Measurements from ENCODE around the gene SNRNP200.
"Not testable (repeated sequence)": the region's sequence is repeated elsewhere in the genome, so short reads cannot be mapped to it uniquely, and the experiment has no call there.

The SNRNP200 gene

DNA sequence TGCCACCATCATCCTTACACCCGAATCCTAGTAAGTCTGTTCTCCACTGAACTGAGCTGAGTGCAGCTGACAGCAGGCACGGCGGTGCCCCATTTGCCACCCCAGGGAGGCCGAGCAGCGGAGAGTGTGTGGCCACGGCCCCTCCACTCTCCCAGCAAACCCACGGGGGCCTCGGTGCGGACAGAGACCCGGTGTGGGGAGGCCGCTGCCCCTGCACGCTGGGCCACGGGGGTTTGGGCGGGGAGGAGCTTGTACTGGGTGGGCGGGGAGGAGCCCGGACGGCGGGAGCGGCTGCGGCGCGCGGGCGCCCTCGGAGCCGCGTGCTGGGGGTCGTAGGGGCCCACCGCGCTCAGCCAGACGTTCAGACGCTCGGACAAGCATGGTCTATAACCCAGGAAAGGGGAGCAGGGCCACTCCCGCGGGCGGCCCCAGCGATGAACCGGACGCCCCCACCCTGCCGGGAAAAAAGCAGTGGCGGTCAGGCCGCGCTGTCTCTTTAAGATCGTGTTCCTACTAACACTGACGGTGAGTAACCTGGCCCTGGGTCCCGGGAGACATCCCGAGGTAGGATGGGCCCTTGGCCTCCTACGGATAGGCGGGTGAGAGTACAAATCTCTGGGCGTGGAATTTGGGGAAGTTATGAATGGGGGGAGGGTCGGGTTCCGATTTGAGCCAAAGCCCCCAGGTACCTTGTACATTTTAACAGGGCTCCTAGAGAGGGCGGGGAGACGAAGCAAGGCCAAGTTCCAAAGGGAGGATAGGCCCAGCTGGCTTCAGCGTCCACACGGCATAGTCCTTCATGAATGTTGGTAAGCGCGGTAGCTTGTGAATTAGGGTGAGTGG, 19.9 kb upstream of the SNRNP200 start, which contains the start of gene ITPRIPL1:
ITPRIPL1 (plus strand) TSS at position 277 of the 843 bp plus-strand sequence; CDS start at position 800, 523 bp downstream.
- DNase-seq (ENCODE audit: low read depth in 1 of 2, low spot score in 1 of 2), result peak in 1 of 2 donors; percentile 24

DNA sequence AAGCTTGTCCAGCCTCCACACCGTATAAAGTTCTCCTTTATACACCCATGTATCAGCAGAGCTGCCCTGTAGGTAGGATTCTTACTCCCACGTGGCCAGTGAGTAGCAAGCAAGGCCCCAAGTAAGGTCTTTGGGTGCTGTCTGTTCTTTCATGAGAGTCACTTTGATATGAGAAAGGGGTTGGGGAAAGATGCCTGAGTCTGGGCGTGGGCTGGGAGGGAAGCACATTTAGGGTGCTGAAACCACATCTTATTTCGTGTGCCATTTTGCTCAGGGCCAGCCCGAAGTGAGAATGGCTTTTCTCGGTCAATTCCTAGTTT, 19.3 kb upstream of the SNRNP200 start:
- no peak for DNase-seq (ENCODE audit: low read depth in 1 of 2, low spot score in 1 of 2)

DNA sequence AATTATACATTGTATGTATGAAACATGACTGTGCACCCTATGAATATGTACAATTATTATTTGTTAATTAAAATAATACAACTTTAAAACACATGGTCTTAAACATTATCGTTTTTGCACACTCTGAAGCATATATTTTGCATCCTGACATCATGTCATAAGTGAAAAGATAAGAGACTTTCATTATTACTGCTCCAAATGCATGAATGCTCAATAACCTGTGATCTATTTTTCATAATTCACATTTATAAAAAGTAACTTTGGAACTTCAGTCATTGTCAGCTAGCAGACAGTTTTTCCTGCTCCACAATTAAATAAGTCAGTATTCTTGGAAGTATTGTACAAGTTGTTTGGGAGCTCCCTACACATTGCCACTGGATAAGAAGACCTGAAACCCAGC, 18.5 kb upstream of the SNRNP200 start:
- no peak for DNase-seq (ENCODE audit: low read depth in 1 of 2, low spot score in 1 of 2)

DNA sequence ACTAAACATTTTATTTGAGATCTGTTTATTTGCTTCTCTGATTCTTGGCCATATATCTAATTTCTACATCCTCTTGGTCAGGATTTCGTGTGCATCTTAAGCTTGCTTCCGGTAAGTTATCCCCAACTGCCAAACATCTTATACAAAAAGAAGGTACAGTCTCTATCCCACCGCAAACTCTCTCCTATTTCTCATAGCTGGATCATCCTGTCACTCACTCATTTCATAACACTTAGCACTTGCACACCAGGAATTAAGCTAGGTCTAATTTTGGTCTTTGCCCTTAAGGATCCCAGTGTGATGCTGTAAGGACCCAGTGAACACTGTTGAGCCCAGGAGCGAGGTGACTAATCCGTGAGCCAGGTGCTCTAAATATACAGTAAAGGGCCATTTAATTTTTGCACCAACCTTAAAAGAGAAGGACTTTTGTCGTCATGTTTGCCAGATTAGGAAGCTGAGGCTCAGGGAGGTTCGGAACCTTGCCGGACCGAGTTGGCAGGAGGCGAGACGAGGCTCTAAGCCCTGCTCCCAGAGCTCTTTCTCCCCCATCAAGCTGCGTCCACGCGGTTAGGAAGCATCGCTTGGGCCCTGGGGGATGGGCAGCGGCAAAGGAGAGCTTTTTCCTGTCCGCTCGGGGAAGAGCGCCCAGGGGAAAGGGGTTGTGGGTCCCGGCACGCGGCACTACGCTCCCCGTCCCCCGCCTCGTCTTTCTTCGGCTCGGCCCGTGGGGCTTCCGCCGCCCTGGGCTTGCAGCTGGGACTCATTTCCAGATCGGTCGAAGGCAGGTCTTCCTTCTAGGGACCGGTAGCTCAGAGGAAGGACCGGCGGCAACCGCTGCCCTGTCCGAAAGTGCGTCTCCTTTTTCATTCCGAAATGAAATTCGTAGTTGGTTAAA, 15.6 kb upstream of the SNRNP200 start:
- DNase-seq (ENCODE audit: low read depth in 1 of 2, low spot score in 1 of 2), result peak in 1 of 2 donors; percentile 13

DNA sequence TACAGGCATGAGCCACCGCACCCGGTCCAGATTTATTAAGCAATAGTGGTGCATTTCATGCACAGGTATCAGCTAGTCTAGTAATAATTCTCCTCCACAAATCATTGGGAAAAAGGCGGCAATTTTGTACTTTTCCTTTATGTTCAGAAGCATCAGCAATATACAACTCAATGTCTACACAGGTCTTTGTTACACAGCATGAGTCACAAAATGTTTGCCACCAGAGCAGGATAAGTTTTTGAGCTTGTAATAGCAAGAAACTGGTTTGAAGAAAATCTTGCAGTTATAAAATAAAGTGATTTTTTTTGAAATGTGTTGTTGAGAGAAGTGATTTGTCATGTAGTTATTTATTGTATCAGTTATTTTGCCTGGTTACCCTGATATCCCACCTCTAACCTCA, 15.0 kb upstream of the SNRNP200 start:
- DNase-seq (ENCODE audit: low read depth in 1 of 2, low spot score in 1 of 2), result no peak

DNA sequence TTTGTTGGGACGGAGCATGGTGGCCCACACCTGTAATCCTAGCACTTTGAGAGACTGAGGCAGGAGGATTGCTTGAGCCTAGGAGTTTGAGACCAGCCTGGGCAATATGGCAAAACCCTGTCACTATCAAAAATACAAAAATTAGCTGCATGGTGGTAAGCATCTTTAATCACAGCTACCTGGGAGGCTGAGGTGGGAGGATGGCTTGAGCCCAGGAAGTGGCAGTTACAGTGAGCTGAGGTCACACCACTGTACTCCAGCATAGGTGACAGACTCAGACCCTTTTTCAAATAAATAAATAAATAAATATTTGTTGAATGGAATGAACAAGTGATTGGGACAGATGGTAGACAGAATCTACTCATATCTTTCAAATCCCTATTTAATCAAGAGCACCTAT, 14.1 kb upstream of the SNRNP200 start:
- no peak for DNase-seq (ENCODE audit: low read depth in 1 of 2, low spot score in 1 of 2)

DNA sequence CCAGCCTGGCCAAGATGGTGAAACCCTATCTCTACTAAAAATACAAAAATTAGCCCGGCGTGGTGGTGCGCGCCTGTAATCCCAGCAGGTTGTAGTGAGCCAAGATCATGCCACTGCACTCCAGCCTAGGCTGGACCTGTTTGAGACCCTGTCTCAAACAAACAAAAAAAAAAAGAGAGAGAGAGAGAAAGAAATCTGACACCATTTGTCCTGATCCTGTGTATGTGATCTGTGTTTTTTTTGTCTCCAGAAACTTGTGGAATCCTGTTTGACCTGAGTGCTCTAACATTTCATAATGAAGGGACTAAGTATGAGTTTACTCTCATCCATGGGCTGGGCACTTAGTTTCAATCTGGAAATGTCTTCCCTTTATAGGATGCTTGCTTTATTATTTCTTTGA, 13.4 kb upstream of the SNRNP200 start:
- DNase-seq (ENCODE audit: low read depth in 1 of 2, low spot score in 1 of 2), result no peak

DNA sequence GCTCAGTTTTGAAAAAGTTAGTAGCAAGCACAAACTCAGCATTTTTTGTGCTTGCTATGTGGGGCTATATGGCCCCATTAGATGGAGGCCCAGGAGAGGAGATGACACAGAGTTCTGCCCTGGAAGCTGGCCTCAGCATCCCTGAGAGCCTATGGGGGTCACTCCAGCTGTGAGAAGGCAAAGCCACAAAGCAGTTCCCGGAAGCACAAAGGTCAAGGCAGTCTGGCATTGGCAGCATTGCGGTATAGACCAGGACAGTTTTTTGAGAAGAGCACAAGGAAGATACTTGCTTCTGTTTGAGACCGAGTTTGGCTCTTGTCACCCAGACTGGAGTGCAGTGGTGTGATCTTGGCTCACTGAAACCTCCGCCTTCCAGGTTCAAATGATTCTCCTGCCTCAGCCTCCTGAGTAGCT, 12.2 kb upstream of the SNRNP200 start:
- DNase-seq (ENCODE audit: low read depth in 1 of 2, low spot score in 1 of 2), result no peak

DNA sequence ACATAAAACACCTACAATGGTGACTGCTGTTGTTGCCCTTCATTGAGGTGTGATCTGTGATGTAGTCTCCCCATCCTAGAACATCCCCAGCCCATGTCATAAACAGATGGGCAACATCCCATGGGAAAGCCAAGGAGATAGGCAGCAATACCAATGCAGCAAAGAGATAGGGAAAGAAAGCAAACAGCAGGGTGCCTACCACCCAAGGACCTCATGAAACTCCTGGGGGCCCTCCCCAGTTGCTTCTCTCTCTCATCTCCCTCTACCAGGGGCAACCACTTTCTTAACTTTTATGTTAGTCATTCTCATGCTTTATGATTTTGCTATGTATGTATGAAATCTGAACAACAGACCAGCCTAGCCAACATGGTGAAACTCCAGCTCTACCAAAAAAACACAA, 11.7 kb upstream of the SNRNP200 start:
- no peak for DNase-seq (ENCODE audit: low read depth in 1 of 2, low spot score in 1 of 2)

DNA sequence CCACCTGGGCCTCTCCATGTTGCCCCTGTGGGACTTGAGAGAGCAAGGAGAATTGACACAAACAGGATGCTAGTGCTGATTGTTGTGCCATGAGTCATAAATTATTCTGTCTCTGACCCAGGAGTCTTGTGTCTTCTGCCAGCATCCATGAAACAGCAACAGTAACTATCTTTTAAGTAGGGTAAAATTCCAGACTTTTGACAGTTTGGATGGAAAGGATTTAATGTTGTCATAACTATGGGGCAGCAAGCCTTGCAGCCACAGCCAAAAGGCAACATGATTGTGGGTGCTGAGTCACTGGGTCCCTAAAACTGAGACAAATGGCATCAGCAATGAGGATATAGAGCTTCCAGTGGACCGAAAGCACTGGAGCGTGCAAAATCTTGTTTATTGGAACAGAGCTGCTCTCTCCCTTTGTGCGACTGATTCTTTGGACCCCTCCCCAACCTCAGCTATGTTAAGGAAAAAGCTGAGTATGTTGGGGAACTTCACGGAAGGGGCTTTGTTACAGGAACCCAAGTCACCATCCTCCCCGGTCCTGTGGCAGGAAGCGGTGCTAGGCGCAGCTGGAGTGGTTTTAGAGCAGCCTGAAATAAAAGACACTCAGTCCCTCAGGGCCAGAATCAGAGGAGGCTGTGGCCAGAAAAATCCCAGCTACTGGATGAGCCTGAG, 10.2 kb upstream of the SNRNP200 start:
- no peak for DNase-seq (ENCODE audit: low read depth in 1 of 2, low spot score in 1 of 2)

DNA sequence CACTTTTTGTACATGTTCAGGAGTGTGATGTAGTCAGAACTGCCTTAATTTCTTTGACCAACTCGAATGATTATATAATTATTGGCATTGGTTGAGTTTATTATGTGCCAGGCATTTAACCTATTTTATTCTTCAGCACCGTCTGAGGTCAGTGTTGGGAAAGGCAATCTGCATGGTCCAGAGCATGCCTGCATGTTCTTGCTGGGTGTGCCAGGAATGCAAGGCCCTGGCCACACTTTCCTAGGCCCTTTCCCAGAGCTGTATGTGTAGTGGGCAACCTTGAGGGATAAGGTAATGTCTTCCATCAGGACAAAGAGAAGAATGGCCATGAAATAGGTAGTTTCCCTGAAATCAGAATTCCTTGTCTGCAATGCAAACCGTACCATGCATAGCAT, 9.7 kb upstream of the SNRNP200 start:
- DNase-seq (ENCODE audit: low read depth in 1 of 2, low spot score in 1 of 2), result no peak

DNA sequence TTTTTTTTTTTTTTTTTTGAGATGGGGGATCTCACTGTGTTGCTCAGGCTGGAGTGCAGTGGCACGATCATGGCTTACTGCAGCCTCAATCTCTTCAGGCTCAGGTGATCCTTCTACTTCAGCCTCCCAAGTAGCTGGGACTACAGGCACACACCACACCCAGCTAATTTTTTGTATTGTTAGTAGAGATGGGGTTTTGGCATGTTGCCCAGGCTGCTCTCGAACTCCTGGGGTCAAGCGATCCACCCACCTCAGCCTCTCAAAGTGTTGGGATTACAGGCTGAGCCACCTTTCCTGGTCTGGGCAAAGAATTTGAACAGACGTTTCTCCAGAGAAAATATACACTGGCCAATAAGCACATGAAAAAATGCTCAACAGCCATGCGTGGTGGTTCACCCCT, 2.9 kb upstream of the SNRNP200 start:
- DNase-seq (ENCODE audit: low read depth in 1 of 2, low spot score in 1 of 2), result no peak

DNA sequence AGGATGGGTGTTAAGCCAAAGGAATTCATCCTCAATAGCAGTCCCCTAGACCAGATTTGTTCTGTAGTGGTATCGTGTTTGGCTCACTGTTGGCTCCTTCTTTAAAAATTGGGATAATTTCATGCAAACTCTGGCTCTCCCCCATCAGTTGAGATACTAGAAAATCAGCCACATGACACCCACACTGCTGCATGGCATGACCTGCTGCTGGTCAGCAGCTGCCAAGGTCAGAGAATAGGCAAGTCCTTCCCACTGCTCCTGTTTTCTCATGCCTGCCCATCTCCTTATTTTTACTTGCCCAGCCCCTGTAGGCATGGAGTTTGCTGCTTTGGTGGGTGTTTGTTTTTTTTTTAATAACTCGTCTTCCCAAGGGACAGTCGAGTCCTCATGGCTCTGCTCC, 1.0 kb upstream of the SNRNP200 start:
- DNase-seq (ENCODE audit: low read depth in 1 of 2, low spot score in 1 of 2), result no peak

DNA sequence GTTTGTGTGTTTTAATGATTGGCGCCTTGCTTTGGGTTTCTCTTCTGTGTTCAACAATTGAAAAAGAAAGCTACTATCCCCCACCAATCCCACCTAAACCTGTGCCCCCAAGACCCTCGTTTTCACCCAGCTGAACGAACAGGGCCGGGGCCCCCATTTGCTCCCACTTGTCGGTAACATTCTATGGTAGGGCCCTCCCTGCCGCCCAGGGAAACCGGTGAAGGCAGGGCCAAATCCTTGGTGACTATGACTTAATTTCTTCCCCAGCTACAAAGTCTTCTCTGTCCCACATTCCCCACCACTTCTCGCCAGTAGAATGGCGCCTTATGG, 598 bp upstream of the SNRNP200 start:
- DNase-seq (ENCODE audit: low read depth in 1 of 2, low spot score in 1 of 2), result no peak

DNA sequence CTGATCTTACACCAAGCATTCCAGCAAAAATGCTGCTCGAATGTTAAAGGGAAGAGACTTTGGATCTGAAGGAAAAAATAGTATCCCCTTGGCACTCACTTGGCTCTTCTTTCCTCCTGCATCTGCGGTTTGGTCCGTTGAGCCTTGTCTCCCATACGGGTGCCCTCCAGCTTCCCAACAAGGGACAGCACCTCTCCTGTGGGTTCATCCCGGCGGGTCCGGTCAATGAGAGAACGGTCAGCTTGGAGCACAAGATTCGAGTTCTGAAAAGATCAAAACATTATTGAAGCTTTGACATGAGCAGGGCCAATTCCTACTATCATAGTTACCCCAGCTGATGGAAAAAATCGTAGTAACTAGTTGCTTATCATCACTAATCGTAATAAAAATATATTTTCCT, 740 bp downstream of the SNRNP200 start:
- DNase-seq (ENCODE audit: low read depth in 1 of 2, low spot score in 1 of 2), result no peak

DNA sequence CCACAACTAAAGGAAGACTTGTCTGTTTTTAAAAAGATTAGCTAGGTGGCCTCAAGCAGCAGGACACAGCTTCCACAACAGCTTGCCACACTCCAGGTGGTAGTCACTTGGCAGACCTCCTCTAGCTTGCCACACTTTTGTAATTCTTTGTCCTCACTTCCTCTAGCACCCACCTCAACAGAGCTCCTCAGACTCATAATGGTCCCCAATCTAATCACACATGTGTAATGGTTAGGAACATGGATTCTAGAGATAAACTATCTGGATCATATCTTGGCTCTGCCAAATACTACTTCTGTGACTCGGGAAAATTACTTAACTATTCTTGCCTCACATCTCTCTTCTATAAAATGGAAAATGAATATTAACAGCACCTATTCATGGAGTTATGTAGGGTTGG, 3.5 kb downstream of the SNRNP200 start:
- DNase-seq (ENCODE audit: low read depth in 1 of 2, low spot score in 1 of 2), result no peak

DNA sequence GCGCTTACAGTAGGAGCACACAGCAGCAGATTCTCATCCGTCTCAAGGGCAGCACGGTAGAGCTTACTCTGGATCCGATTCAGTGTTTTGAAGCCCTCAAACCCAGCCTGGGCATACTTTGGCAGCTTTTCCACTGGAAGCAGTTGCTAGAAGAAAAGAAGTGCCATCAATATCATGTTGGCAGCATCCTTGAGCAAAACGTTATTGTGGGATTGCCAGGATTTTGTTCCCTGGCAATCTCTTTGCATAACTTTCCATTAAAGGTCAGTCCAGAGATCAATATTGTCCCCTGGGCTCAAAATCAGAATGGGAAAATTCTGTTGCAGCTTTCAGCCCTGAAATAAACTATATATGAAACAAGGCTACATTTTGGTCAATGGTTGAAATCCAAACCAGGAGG, 8.4 kb downstream of the SNRNP200 start:
- no peak for DNase-seq (ENCODE audit: low read depth in 1 of 2, low spot score in 1 of 2)

DNA sequence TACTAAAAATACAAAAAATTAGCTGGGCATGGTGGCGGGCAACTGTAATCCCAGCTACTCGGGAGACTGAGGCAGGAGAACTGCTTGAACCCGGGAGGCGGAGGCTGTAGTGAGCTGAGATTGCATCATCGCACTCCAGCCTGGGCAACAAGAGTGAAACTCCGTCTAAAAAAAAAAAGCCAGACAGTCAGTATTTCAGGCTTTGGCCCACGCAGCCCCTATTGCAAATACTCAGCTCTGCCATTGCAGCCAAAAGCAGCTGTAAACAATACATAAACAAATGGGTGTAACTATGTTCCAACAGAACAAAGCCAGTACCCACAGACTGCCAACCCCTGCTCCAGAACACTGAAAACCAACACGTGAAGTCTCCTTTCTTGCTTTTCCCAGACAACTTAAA, 11.1 kb downstream of the SNRNP200 start:
- DNase-seq (ENCODE audit: low read depth in 1 of 2, low spot score in 1 of 2), result not testable (repeated sequence)

DNA sequence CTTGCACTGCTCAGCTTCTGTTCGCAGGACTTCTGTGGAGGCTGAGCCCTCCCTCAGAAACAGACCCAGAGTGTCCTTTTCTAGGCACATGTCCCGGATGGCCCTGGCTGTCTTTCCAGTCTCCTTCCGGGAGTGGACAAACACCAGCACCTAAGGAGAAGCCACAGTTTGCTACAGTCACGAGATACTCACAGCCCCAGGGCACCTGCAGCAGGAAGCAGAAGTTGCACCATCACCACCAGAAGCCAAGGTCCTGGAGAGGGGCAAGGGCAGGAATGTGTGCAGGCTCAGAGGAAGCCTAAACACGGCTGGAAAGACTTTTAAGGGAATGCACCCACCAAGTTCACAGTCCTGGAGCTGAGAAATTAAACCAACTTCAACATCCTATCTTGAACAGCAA, 13.6 kb downstream of the SNRNP200 start:
- no peak for DNase-seq (ENCODE audit: low read depth in 1 of 2, low spot score in 1 of 2)

DNA sequence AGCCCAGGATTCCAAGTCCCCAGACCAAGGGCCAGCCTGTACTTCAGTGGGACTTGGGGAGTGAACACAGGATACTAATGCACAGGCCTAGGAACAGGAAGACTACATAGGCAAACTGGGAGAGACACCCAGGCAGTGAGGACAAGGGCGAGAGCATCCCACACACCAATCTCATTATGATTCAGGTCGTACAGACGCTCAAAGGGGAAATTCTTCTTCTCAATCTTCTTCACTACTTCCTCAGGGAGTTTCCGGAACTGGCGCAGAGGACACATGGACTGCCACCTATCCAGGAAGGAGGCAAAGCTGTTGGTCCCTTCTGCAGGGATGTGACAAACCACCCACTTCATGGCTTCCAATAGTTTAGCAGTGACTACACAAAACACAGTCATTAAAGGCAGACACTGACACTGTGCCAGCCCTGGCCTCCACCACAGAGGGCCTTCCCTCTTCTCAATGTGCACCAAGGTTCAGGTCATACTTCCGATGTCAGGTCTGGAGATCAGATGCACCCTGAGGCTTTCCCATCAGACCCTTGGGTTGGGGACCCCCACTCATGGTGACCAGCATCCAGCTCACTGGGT, 18.0 kb downstream of the SNRNP200 start:
- DNase-seq (ENCODE audit: low read depth in 1 of 2, low spot score in 1 of 2), result no peak

DNA sequence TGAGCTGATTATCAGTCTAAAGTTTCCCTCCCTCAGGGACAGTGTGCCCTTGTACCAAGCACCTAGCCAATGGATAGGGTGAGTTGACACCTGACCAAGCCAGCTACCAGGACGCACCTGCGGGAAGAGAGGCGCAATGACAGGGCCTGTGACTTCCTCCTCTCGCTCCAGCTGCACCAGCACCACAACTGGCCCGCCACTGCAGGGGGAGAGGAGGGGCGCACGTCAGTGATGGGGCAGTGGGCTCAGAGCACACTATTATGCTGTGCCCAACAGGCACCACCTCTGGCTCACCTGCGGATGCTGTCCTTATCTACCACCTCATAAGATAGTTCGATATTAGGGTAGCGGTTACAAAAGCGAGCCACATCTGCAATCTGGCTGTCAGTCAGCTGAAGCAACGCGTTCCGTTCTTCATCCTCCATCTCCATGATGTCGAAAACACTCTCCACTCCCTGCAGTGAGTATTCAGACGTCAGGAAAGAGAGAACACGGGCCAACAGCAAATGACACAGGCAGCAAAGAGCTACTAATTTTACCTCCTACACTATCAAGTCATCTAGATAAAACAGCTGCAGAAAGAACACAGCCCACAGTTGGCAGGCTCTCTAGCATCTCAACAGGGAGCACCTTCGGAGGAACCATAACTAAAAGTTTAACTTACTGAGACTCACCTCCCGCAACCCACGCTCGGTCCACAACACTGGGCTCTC, 28.4 kb downstream of the SNRNP200 start:
- DNase-seq (ENCODE audit: low read depth in 1 of 2, low spot score in 1 of 2), result no peak
